Tibial nerve (tissue), 4 donors: ENCODE results near the gene CNOT6.

ENCODE experiments used
- EP300 ChIP-seq, 2 donors: sonication (generic); formaldehyde crosslinking; IDR thresholded peaks; one replicate each; pipeline ENCODE4 v1.6.1; 2017; ENCODE audit warnings: antibody characterized with exemption in 2 of 2, mild to moderate bottlenecking in 1 of 2
- TF ChIP-seq, protein P1 (sequence below), 5 experiments: fragments of 200-600 bp in 3 of 5; fragments of 450-650 bp in 2 of 5; sonication (generic) in 3 of 5; IDR thresholded peaks; one replicate each; pipeline ENCODE4 v1.5.1; 2016 to 2019; ENCODE audit warnings: antibody characterized with exemption in 5 of 5, mild to moderate bottlenecking in 3 of 5, moderate library complexity in 2 of 5

DNA sequence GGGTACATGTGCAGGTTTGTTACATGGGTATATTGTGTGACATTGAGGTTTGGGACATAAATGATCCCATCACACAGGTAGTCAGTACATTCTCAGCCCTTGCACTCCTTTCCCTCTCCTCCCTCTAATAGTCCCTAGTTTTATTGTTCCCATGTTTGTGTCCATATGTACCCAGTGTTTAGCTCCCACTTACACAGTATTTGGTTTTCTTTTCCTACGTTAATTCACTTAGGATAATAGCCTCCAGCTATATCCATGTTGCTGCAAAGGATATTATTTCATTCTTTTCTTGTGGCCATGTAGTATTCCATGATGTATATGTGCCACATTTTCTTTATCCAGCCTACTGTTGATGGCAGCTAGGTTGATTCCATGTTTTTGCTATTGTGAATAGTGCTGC, 27.4 kb downstream of the CNOT6 start:
- TF ChIP-seq, protein P1, sequence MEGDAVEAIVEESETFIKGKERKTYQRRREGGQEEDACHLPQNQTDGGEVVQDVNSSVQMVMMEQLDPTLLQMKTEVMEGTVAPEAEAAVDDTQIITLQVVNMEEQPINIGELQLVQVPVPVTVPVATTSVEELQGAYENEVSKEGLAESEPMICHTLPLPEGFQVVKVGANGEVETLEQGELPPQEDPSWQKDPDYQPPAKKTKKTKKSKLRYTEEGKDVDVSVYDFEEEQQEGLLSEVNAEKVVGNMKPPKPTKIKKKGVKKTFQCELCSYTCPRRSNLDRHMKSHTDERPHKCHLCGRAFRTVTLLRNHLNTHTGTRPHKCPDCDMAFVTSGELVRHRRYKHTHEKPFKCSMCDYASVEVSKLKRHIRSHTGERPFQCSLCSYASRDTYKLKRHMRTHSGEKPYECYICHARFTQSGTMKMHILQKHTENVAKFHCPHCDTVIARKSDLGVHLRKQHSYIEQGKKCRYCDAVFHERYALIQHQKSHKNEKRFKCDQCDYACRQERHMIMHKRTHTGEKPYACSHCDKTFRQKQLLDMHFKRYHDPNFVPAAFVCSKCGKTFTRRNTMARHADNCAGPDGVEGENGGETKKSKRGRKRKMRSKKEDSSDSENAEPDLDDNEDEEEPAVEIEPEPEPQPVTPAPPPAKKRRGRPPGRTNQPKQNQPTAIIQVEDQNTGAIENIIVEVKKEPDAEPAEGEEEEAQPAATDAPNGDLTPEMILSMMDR (IDR thresholded peaks at IDR 0.05) = no peak
- no peak for TF ChIP-seq EP300 (IDR thresholded peaks at IDR 0.05)
